Suprapubic skin (tissue), 4 donors: Measurements from ENCODE around the gene PRPS1L1. TPM values are rescaled to one million over a fixed set of nuclear protein-coding genes. Genes with fewer than 3 reads are reported as not detected.

Source experiments
- DNase-seq, 2 donors: peaks; one replicate each; pipeline ENCODE4 v3.0.0-alpha.2; 2019; ENCODE audit warnings: low spot score in 2 of 2
- H3K27ac ChIP-seq: fragments of 200-600 bp; sonication (generic); one replicate; pipeline ENCODE4 v1.5.1; 2019
- H3K27me3 ChIP-seq: fragments of 200-600 bp; sonication (generic); one replicate; pipeline ENCODE4 v1.5.1; 2019
- H3K36me3 ChIP-seq: fragments of 200-600 bp; sonication (generic); one replicate; pipeline ENCODE4 v1.5.1; 2019
- H3K4me1 ChIP-seq: fragments of 200-600 bp; sonication (generic); one replicate; pipeline ENCODE4 v1.5.1; 2019
- H3K4me3 ChIP-seq: fragments of 200-600 bp; sonication (generic); one replicate; pipeline ENCODE4 v1.5.1; 2019; ENCODE audit warnings: mild to moderate bottlenecking
- H3K9me3 ChIP-seq: fragments of 200-600 bp; sonication (generic); one replicate; pipeline ENCODE4 v1.5.1; 2019
- EP300 ChIP-seq: sonication (generic); formaldehyde crosslinking; IDR thresholded peaks from one replicate; pipeline ENCODE4 v1.6.1; 2017; ENCODE audit warnings: antibody characterized with exemption
- POLR2A ChIP-seq, 2 donors: fragments of 450-650 bp; IDR thresholded peaks; one replicate each; pipeline ENCODE4 v1.6.1; 2017; ENCODE audit warnings: antibody characterized with exemption in 2 of 2, mild to moderate bottlenecking in 2 of 2, moderate library complexity in 2 of 2
- POLR2AphosphoS5 ChIP-seq, 3 donors: sonication (generic); formaldehyde crosslinking; IDR thresholded peaks; one replicate each; pipeline ENCODE4 v1.6.1; 2017; ENCODE audit warnings: antibody characterized with exemption in 3 of 3
- WGBS: methylation state at CpG from one replicate; pipeline ENCODE4 v1.1.5; 2018; 5-methylcytosine and 5-hydroxymethylcytosine counted together
- total RNA-seq, 4 donors: library from RNA; depleted of rRNA; stranded (reverse); fragments of >200 nt; gene quantifications; one replicate each; pipeline ENCODE4 v1.1.0, GENCODE V29; 2016
- TF ChIP-seq, protein P1 (sequence below), 2 donors: fragments of 200-600 bp in 1 of 2; fragments of 450-650 bp in 1 of 2; sonication (generic) in 1 of 2; IDR thresholded peaks; one replicate each; pipeline ENCODE4 v1.5.1; 2016 to 2019; ENCODE audit warnings: antibody characterized with exemption in 2 of 2, mild to moderate bottlenecking in 1 of 2, moderate library complexity in 1 of 2

The PRPS1L1 gene
- total RNA-seq, 4 donors from 2014 or later, result 0.89 TPM; not detected in 3

DNA sequence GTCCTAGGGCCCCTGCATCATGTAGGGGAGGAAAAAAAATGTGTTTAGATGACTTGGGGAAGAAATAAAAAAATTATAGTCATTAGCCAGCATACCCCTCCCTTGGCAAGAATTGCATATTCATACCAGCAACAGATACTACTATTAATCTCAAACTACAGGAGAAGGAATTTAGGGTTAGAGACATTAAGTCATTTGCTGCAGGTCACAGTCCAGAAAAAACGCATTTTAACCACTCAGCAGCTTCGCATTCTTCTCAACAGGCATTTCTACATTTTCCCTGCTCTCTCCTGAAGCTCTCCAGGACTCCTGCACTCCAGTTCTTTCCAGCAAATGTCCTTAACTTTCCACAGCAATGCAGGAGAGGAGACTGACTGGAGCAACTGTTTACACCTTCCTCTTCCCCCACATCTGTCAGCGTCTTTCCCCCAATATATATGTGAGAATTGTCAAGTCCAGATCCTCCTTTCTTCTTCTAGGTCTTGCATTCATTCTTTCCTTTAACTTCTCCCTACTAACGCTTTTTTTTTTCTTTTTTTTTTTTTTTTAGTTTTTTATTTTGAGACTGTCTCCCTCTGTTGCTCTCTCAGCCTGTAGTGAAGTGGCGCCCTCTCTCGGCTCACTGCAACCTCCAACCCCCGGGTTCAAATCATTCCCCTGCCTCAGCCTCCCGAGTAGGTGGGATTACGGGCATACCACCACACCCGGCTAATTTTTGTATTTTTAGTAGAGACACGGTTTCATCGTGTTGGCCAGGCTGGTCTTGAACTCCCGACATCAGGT is 35.6 kb downstream of the PRPS1L1 start:
- WGBS, result 56% methylated on average over 13 of the region's 13 CpGs
- Histone ChIP-seq H3K27ac (no peak overlapping the region), H3K9me3 (no peaks in the 10 kb centered on the region), H3K27me3 (no peaks in the 10 kb centered on the region), H3K4me3 (no peak overlapping the region), H3K36me3 (no peaks in the 10 kb centered on the region), H3K4me1 (no peaks in the 10 kb centered on the region)
- TF ChIP-seq POLR2A (IDR thresholded peaks at IDR 0.05) (no peak), EP300 (no peak), POLR2AphosphoS5 (IDR thresholded peaks at IDR 0.05) (no peak)
- TF ChIP-seq, protein P1, sequence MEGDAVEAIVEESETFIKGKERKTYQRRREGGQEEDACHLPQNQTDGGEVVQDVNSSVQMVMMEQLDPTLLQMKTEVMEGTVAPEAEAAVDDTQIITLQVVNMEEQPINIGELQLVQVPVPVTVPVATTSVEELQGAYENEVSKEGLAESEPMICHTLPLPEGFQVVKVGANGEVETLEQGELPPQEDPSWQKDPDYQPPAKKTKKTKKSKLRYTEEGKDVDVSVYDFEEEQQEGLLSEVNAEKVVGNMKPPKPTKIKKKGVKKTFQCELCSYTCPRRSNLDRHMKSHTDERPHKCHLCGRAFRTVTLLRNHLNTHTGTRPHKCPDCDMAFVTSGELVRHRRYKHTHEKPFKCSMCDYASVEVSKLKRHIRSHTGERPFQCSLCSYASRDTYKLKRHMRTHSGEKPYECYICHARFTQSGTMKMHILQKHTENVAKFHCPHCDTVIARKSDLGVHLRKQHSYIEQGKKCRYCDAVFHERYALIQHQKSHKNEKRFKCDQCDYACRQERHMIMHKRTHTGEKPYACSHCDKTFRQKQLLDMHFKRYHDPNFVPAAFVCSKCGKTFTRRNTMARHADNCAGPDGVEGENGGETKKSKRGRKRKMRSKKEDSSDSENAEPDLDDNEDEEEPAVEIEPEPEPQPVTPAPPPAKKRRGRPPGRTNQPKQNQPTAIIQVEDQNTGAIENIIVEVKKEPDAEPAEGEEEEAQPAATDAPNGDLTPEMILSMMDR (IDR thresholded peaks at IDR 0.05), result no peak
- no peak for DNase-seq

DNA sequence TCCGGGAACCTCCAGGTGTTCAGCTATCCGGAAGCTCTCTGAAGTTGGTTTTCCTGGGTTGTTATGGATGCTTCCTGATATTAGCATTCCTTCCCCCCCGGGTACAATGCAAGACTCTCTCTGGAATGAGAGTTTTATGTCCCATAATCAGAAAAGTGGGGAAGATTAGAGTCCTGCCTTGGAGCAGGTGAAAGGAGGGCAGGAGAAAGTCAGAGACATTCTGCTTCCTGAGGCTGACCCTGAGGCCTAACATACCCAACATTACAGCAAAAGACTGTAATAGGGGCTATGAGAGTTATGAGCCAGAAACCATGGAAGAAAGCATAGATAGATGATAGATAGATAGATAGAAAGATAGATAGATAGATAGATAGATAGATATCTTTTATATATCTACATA is 36.9 kb downstream of the PRPS1L1 start:
- Histone ChIP-seq H3K36me3 (no peaks in the 10 kb centered on the region), H3K9me3 (no peaks in the 10 kb centered on the region), H3K4me1 (no peaks in the 10 kb centered on the region), H3K27me3 (no peaks in the 10 kb centered on the region), H3K4me3 (no peak overlapping the region), H3K27ac (no peak overlapping the region)
- no peak for DNase-seq
- 86% methylated on average over 3 of the region's 3 CpGs for WGBS
- no peak for TF ChIP-seq EP300
- TF ChIP-seq, protein P1 (IDR thresholded peaks at IDR 0.05), result no peak
- TF ChIP-seq POLR2A (IDR thresholded peaks at IDR 0.05), result no peak
- TF ChIP-seq POLR2AphosphoS5 (IDR thresholded peaks at IDR 0.05), result no peak

DNA sequence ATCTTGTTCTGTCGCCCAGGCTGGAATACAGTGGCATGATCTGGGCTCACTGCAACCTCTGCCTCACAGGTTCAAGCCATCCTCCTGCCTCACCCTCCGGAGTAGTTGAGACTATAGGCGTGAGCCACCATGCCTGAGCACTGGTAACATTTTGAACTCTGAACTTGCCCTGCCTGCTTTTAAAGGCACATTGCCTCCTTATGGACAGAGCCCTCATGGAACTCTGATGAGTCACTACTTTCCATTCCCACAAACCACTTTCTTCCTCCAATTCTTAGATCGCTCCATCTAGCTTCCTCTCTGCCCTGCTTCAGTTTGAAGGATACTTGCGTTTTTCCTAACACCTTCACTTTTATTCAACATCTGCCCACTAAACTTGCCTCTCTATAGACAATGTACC is 38.1 kb downstream of the PRPS1L1 start:
- no peak overlapping the region for H3K27ac ChIP-seq
- no peaks in the 10 kb centered on the region for H3K9me3 ChIP-seq
- no peaks in the 10 kb centered on the region for H3K4me1 ChIP-seq
- no peak overlapping the region for H3K4me3 ChIP-seq
- no peak for DNase-seq
- no peaks in the 10 kb centered on the region for H3K27me3 ChIP-seq
- TF ChIP-seq, protein P1 (IDR thresholded peaks at IDR 0.05), result no peak
- TF ChIP-seq POLR2A (IDR thresholded peaks at IDR 0.05) (no peak), EP300 (no peak), POLR2AphosphoS5 (IDR thresholded peaks at IDR 0.05) (no peak)
- no peaks in the 10 kb centered on the region for H3K36me3 ChIP-seq
- WGBS, result 90% methylated on average over 5 of the region's 5 CpGs

DNA sequence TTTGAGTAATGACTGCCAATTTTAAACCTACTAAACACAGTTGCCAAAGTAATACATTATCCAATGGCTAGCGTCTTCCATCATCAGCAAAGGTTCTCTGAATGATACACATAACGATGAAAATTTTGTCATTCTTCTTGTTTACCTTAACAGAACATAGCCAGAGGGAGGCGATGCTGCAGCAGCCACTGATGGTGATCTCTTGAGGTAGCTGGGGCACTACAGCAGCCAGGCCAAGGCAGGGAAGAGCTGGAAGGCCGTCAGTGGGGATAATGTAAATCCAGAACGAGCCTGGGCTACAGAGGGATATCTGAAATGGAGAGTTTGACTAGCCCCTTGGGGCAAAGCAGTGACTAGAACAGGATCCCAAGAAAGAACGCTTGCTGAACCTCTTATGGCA is 38.8 kb downstream of the PRPS1L1 start:
- no peaks in the 10 kb centered on the region for H3K36me3 ChIP-seq
- H3K27ac ChIP-seq, result no peak overlapping the region
- no peak for TF ChIP-seq EP300
- TF ChIP-seq POLR2A (IDR thresholded peaks at IDR 0.05), result no peak
- TF ChIP-seq, protein P1 (IDR thresholded peaks at IDR 0.05), result no peak
- TF ChIP-seq POLR2AphosphoS5 (IDR thresholded peaks at IDR 0.05), result no peak
- no peak overlapping the region for H3K4me3 ChIP-seq
- H3K27me3 ChIP-seq, result no peaks in the 10 kb centered on the region
- no peak for DNase-seq
- no peaks in the 10 kb centered on the region for H3K9me3 ChIP-seq
- H3K4me1 ChIP-seq, result no peaks in the 10 kb centered on the region
- WGBS, result 92% methylated on average over 6 of the region's 6 CpGs

DNA sequence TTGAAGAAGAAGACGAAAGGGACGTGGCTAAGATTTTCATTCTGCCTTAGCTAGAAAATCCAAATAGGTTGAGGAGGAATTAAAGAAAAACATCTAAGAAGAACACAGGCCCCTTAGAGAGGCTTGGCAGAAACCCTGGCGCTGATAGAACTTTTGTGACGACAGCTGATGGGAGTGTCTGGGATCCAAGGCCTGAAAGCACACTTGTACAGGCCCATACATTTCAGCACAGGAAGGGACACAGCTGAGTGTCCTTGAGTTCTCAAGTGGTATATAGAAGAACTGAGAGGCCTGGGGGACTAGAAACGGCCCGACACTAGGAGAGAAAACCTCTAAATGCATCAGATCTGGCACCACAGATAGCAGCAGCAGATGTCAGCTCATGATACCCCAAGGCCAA is 39.5 kb downstream of the PRPS1L1 start:
- Histone ChIP-seq H3K9me3 (no peaks in the 10 kb centered on the region), H3K27ac (no peak overlapping the region), H3K36me3 (no peaks in the 10 kb centered on the region), H3K27me3 (no peaks in the 10 kb centered on the region), H3K4me3 (no peak overlapping the region), H3K4me1 (no peaks in the 10 kb centered on the region)
- TF ChIP-seq, protein P1 (IDR thresholded peaks at IDR 0.05), result no peak
- TF ChIP-seq EP300, result no peak
- no peak for TF ChIP-seq POLR2AphosphoS5 (IDR thresholded peaks at IDR 0.05)
- no peak for TF ChIP-seq POLR2A (IDR thresholded peaks at IDR 0.05)
- no peak for DNase-seq
- WGBS, result 91% methylated on average over 6 of the region's 6 CpGs
